Activated CD4-positive, alpha-beta memory T cell treated with anti-CD3 and anti-CD28 coated beads for 36 hours (primary cell): ENCODE measurements around the gene ZDHHC24. TPM values are rescaled to one million over a fixed set of nuclear protein-coding genes. Genes with fewer than 3 reads are reported as not detected.
A peak's percentile ranks its signal among the peaks of the same experiment; 100 is the strongest.

ENCODE experiments used
- CTCF ChIA-PET: fragments of 350-600 bp; sonication (Branson Sonifier 250); formaldehyde crosslinking; loops from one replicate; lab custom pipeline; 2021; ENCODE audit warnings: antibody characterized with exemption, inconsistent platforms; lab: Charles Lee
- POLR2A ChIA-PET: fragments of 350-600 bp; sonication (Branson Sonifier 250); formaldehyde crosslinking; loops from one replicate; lab custom pipeline; 2021; ENCODE audit warnings: antibody characterized with exemption; lab: Charles Lee
- DNase-seq: peaks from one replicate; pipeline ENCODE4 v3.0.0-alpha.2; 2020
- H3K27ac Mint-ChIP-seq: one replicate; pipeline ENCODE4 v1.8.0; 2021; ENCODE audit warnings: mixed read lengths
- H3K27me3 Mint-ChIP-seq: one replicate; pipeline ENCODE4 v1.8.0; 2021; ENCODE audit warnings: mixed read lengths
- H3K36me3 Mint-ChIP-seq: one replicate; pipeline ENCODE4 v1.8.0; 2021; ENCODE audit warnings: mixed read lengths
- H3K4me1 Mint-ChIP-seq: one replicate; pipeline ENCODE4 v1.8.0; 2021; ENCODE audit warnings: low read depth, mixed read lengths
- H3K4me3 Mint-ChIP-seq: one replicate; pipeline ENCODE4 v1.8.0; 2021; ENCODE audit warnings: mild to moderate bottlenecking, mixed read lengths
- H3K9me3 Mint-ChIP-seq: one replicate; pipeline ENCODE4 v1.8.0; 2021; ENCODE audit warnings: mixed read lengths
- intact Hi-C: fragments of 100-400 bp; cut with micrococcal nuclease; formaldehyde crosslinking; loops from one replicate; pipeline ENCODE4 v1.15.1; 2023
- total RNA-seq, 2 experiments: library from RNA; stranded (reverse); gene quantifications; one replicate each; pipeline ENCODE4 v1.2.3, GENCODE V29; 2021

The ZDHHC24 gene
- total RNA-seq, 2 experiments from 2014 or later, result 13.5 to 14.9 TPM

DNA sequence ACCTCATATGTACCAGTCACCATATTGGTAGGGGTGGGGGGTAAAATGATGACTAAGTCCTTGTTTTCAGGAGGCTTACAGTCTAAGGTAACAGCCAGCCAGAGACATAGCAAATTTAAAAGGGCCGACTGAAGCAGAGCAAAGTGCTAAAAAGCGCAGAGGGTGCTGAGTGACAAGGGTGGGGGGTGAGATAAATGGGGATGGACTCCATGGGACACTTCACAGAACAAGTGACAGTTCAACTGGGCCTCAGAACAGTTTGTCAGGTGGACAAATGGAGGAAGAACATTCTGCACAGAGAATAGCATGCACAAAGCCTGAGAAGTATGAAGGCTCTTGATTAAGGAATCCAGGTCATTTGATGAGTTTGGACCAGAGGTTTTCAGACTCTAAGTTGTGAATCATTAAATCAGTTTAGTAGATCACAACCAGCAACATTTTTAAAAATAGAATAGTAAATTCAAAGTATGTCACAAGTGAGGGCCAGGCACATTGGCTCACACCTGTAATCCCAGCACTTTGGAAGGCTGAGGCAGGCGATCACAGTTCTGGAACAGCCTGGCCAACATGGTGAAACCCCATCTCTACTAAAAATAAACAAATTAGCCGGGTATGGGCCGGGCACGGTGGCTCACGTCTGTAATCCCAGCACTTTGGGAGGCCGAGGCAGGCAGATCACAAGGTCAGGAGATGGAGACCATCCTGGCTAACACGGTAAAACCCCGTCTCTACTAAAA lies 21.4 kb downstream of the ZDHHC24 start:
- Mint-ChIP-seq H3K9me3 (no peaks in the 10 kb centered on the region), H3K27ac (no peak overlapping the region), H3K4me1 (no peaks in the 10 kb centered on the region), H3K27me3 (no peaks in the 10 kb centered on the region), H3K4me3 (no peak overlapping the region), H3K36me3 (peaks cover 24% of the 10 kb centered on the region)
- intact Hi-C loops, result no loop called here
- DNase-seq, result no peak
- CTCF ChIA-PET, result no interaction called here
- POLR2A ChIA-PET, result no interaction called here

- DNase-seq, result no peak
- no peaks in the 10 kb centered on the region for H3K9me3 Mint-ChIP-seq
- intact Hi-C loops, result no loop called here
- H3K36me3 Mint-ChIP-seq, result peaks cover 26% of the 10 kb centered on the region
- no peak overlapping the region for H3K4me3 Mint-ChIP-seq
- H3K27me3 Mint-ChIP-seq, result no peaks in the 10 kb centered on the region
- no peaks in the 10 kb centered on the region for H3K4me1 Mint-ChIP-seq
- H3K27ac Mint-ChIP-seq, result no peak overlapping the region
- ChIA-PET POLR2A (no interaction called here), CTCF (no interaction called here)
These were observed 22.2 kb downstream of the ZDHHC24 start for GRCh38 chr11:66523611-66524010.

GRCh38 chr11:66510990-66511339 lies 34.9 kb downstream of the ZDHHC24 start:
- Mint-ChIP-seq H3K4me1 (peaks cover 16% of the 10 kb centered on the region), H3K4me3 (peak overlapping the region; percentile 88), H3K36me3 (peaks cover 13% of the 10 kb centered on the region), H3K27me3 (no peaks in the 10 kb centered on the region), H3K9me3 (no peaks in the 10 kb centered on the region), H3K27ac (no peak overlapping the region)
- intact Hi-C loops, result no loop called here
- CTCF ChIA-PET, result interaction anchor here (0.6 to 4.2 kb wide), 6 partner anchors 19 to 342 kb away, joined by 3 to 24 read pairs (median 4); partner anchors contain the start of genes NPAS4 and RBM4B
- DNase-seq, result no peak
- POLR2A ChIA-PET, result interaction anchor here (0.5 to 1.8 kb wide), 4 partner anchors 12 to 35 kb away, joined by 3 to 8 read pairs (median 4); partner anchors contain the start of gene ZDHHC24

DNA sequence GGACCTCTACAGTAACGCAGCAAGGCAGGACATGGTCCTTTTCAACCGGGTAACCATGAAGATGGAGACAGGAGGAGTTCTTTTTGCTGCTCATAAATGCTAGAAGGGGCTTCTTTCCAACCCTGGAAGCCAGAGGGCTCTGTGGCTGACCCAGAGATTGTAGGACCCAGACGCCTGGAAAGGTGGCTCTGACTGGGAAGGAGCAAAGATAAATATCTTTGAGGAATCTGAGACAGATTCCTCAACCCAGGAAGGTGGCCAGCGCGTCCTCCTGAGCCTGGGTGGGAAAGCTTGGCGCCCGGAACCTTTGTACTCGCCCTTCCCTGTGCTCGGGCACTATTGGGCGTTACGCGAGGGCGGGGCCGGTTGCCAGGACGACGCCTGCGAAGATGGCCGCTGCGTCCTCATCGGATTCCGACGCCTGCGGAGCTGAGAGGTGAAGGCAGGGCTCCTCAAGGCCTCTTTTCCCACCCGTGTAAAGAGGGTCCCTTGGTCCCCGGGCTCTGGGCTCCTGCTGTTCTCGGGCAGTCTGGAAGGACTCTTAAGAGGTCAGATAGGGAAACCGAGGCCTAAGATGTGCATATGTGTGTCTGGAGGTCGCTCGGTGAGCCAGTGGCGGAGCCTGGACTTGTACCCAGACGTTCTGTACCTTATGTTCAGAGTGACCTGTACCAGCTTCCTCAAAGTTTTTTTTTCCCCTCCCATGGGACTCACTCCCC lies 35.4 kb downstream of the ZDHHC24 start, which contains the start of gene BBS1:
BBS1 (plus strand) TSS at position 365 of the 719 bp plus-strand sequence; CDS start at position 390, 25 bp downstream.
- intact Hi-C loops, result no loop called here
- Mint-ChIP-seq H3K27ac (peak within 1 kb of the TSS; percentile 38), H3K4me3 (peak within 1 kb of the TSS; percentile 88), H3K27me3 (no peaks in the 10 kb centered on the region), H3K36me3 (peaks cover 13% of the 10 kb centered on the region), H3K9me3 (no peaks in the 10 kb centered on the region), H3K4me1 (peaks cover 16% of the 10 kb centered on the region)
- ChIA-PET CTCF (interaction anchor here (0.6 to 4.2 kb wide), 8 partner anchors 19 to 342 kb away, joined by 3 to 24 read pairs (median 4); partner anchors contain the start of genes CCDC87, CCS, CTSF and NPAS4), POLR2A (interaction anchor here (0.5 to 1.8 kb wide), 4 partner anchors 12 to 36 kb away, joined by 3 to 8 read pairs (median 4); partner anchors contain the start of gene ZDHHC24)
- DNase-seq, result peak; percentile 87

DNA sequence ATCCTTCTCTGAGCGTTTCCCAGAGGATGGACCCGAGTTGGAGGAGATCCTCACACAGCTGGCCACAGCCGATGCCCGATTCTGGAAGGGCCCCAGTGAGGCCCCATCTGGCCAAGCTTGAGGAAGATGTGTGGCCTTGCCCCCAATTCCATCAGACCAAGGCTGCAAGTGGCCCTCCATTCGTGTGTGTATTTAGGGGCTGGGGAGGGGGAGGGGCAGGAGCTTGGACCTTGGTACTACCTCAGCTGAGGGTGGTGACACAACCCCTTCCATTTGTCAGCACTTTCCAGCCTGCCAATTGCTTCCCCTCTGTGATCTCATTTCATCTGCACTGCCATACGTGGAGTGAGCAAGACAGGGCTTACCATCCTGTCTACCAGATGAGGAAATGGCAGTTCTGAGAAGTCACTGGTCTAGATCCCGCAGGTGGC lies 36.7 kb downstream of the ZDHHC24 start:
- POLR2A ChIA-PET, result interaction anchor here (1.0 to 1.5 kb wide), 2 partner anchors 29 to 70 kb away, joined by 3 to 4 read pairs; partner anchors contain the start of genes DPP3 and MRPL11
- H3K9me3 Mint-ChIP-seq, result no peaks in the 10 kb centered on the region
- no peak overlapping the region for H3K4me3 Mint-ChIP-seq
- peaks cover 9% of the 10 kb centered on the region for H3K36me3 Mint-ChIP-seq
- intact Hi-C loops, result no loop called here
- DNase-seq, result peak; percentile 31
- H3K27me3 Mint-ChIP-seq, result no peaks in the 10 kb centered on the region
- CTCF ChIA-PET, result interaction anchor here (1.0 to 4.2 kb wide), 3 partner anchors 17 to 168 kb away, joined by 3 to 24 read pairs (median 5); partner anchors contain the start of genes CTSF and RBM4B
- peaks cover 16% of the 10 kb centered on the region for H3K4me1 Mint-ChIP-seq
- H3K27ac Mint-ChIP-seq, result no peak overlapping the region

DNA sequence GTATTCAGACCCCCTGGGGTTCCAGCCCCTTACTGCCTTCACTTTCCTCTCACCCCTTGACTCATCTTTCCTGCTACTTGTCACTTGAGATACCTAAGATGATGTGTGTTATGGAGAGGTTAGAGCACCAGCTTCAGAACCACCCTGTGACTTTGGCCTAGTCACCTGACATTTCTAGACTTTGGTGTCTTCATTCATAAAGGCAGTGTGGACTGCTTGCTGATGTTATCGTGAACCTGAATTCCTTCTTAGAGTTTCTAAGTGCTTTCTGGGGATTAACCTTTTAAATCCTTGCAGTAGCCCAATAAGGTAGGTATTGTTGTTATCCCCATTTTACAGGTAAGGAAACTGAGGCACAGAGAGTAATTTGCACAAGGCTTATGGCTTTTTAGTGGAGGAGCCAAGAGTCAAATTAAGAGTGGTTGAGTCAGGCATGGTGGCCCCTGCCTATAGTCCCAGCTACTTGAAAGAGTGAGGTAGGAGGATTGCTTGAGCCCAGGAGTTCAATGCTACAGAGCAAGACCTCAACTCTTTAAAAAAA lies 40.5 kb downstream of the ZDHHC24 start:
- intact Hi-C loops, result no loop called here
- H3K9me3 Mint-ChIP-seq, result no peaks in the 10 kb centered on the region
- no peaks in the 10 kb centered on the region for H3K27me3 Mint-ChIP-seq
- ChIA-PET CTCF (no interaction called here), POLR2A (no interaction called here)
- H3K36me3 Mint-ChIP-seq, result peaks cover 8% of the 10 kb centered on the region
- no peak overlapping the region for H3K27ac Mint-ChIP-seq
- no peak for DNase-seq
- peaks cover 6% of the 10 kb centered on the region for H3K4me1 Mint-ChIP-seq
- H3K4me3 Mint-ChIP-seq, result no peak overlapping the region

DNA sequence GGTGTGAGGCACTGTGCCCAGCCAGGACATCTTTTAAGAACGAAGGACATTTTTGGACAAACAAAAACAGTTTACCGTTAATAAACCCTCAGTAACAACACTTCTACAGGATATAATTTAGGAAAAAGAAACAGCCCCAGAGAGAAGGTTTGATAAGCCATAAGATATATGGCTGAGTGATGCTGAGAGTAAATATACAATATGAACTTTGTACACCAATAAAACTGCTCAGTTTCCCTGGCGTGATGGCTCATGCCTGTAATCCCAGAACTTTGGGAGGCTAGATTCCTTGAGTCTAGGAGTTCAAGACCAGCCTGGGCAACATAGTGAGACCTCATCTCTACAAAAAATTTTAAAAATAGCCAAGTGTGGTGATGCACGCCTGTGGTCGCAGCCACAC lies 47.3 kb downstream of the ZDHHC24 start:
- H3K27ac Mint-ChIP-seq, result no peak overlapping the region
- intact Hi-C loops, result no loop called here
- no peaks in the 10 kb centered on the region for H3K27me3 Mint-ChIP-seq
- peaks cover 12% of the 10 kb centered on the region for H3K36me3 Mint-ChIP-seq
- ChIA-PET POLR2A (no interaction called here), CTCF (no interaction called here)
- DNase-seq, result no peak
- H3K4me1 Mint-ChIP-seq, result no peaks in the 10 kb centered on the region
- H3K9me3 Mint-ChIP-seq, result no peaks in the 10 kb centered on the region
- no peak overlapping the region for H3K4me3 Mint-ChIP-seq

DNA sequence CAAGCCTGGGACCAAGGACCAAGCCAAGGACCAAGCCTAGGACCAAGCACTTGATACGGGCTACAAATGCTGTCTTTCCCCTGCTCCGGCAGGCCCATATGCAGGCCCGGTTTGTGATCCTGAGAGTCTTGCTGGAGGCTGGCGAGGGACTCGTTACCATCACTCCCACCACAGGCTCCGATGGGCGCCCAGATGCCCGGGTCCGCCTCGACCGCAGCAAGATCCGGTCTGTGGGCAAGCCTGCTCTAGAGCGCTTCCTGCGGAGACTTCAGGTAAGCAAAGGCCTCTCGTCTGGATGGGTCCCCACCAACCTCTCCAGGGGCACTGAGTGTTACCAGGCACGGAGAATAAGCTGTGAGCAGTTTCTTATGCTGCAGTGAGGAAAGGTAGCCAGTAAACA lies 48.6 kb downstream of the ZDHHC24 start:
- H3K27me3 Mint-ChIP-seq, result no peaks in the 10 kb centered on the region
- no peak overlapping the region for H3K27ac Mint-ChIP-seq
- H3K36me3 Mint-ChIP-seq, result peaks cover 17% of the 10 kb centered on the region
- DNase-seq, result no peak
- ChIA-PET POLR2A (no interaction called here), CTCF (no interaction called here)
- no peaks in the 10 kb centered on the region for H3K9me3 Mint-ChIP-seq
- H3K4me1 Mint-ChIP-seq, result no peaks in the 10 kb centered on the region
- H3K4me3 Mint-ChIP-seq, result no peak overlapping the region
- intact Hi-C loops, result no loop called here

DNA sequence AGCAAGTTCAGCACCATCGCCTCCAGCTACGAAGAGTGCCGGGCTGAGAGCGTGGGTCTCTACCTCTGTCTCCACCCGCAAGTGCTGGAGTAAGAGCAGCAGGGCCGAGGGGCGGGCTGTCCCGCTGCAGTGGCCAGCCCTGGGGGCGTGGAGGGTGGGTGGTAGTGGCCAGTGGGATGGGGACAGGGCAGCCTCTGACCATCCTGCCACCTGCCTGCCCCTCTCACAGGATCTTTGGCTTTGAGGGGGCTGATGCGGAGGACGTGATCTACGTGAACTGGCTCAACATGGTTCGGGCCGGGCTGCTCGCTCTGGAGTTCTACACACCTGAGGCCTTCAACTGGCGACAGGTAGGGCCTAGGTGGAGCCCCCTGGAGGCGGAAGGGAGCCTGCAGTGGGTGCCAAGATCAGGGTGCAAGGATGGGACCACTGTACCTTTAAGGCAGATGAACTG lies 50.4 kb downstream of the ZDHHC24 start:
- intact Hi-C loops, result no loop called here
- Mint-ChIP-seq H3K4me3 (no peak overlapping the region), H3K27ac (no peak overlapping the region), H3K9me3 (no peaks in the 10 kb centered on the region), H3K36me3 (peaks cover 22% of the 10 kb centered on the region), H3K4me1 (no peaks in the 10 kb centered on the region), H3K27me3 (no peaks in the 10 kb centered on the region)
- ChIA-PET CTCF (no interaction called here), POLR2A (no interaction called here)
- peak; percentile 32 for DNase-seq

- no peak for DNase-seq
- intact Hi-C loops, result no loop called here
- Mint-ChIP-seq H3K4me3 (no peak overlapping the region), H3K27ac (no peak overlapping the region), H3K36me3 (peaks cover 23% of the 10 kb centered on the region), H3K27me3 (no peaks in the 10 kb centered on the region), H3K9me3 (no peaks in the 10 kb centered on the region), H3K4me1 (no peaks in the 10 kb centered on the region)
- ChIA-PET CTCF (interaction anchor here (0.6 kb wide), 1 partner anchor 157 kb away, joined by 3 read pairs; no protein-coding TSS in a partner anchor), POLR2A (no interaction called here)
These were observed 50.9 kb downstream of the ZDHHC24 start for GRCh38 chr11:66494935-66495334.

GRCh38 chr11:66494458-66494857 lies 51.4 kb downstream of the ZDHHC24 start:
- intact Hi-C loops, result no loop called here
- H3K27ac Mint-ChIP-seq, result no peak overlapping the region
- no peaks in the 10 kb centered on the region for H3K27me3 Mint-ChIP-seq
- CTCF ChIA-PET, result interaction anchor here (0.6 kb wide), 1 partner anchor 157 kb away, joined by 3 read pairs; no protein-coding TSS in a partner anchor
- H3K4me1 Mint-ChIP-seq, result no peaks in the 10 kb centered on the region
- H3K4me3 Mint-ChIP-seq, result no peak overlapping the region
- no peaks in the 10 kb centered on the region for H3K9me3 Mint-ChIP-seq
- no peak for DNase-seq
- POLR2A ChIA-PET, result no interaction called here
- peaks cover 24% of the 10 kb centered on the region for H3K36me3 Mint-ChIP-seq
